Prostate gland (tissue), 2 donors: ENCODE data around the gene PRSS35.

Experiments used
- POLR2A ChIP-seq: fragments of 450-650 bp; IDR thresholded peaks from one replicate; pipeline ENCODE4 v1.6.1; 2016; ENCODE audit warnings: antibody characterized with exemption, mild to moderate bottlenecking
- POLR2AphosphoS5 ChIP-seq: sonication (generic); formaldehyde crosslinking; IDR thresholded peaks from one replicate; pipeline ENCODE4 v1.6.1; 2017; ENCODE audit warnings: antibody characterized with exemption
- TF ChIP-seq, protein P1 (sequence below), 4 experiments: fragments of 200-600 bp in 2 of 4; fragments of 450-650 bp in 2 of 4; sonication (generic) in 2 of 4; IDR thresholded peaks; 1 replicate in 3 of 4; 2 replicates in 1 of 4; pipeline ENCODE4 v1.5.1; 2016 to 2019; ENCODE audit warnings: antibody characterized with exemption in 4 of 4, mild to moderate bottlenecking in 2 of 4, moderate library complexity in 2 of 4

GRCh38 chr6:83464381-83465140, 47.8 kb upstream of the PRSS35 start:
- TF ChIP-seq, protein P1, sequence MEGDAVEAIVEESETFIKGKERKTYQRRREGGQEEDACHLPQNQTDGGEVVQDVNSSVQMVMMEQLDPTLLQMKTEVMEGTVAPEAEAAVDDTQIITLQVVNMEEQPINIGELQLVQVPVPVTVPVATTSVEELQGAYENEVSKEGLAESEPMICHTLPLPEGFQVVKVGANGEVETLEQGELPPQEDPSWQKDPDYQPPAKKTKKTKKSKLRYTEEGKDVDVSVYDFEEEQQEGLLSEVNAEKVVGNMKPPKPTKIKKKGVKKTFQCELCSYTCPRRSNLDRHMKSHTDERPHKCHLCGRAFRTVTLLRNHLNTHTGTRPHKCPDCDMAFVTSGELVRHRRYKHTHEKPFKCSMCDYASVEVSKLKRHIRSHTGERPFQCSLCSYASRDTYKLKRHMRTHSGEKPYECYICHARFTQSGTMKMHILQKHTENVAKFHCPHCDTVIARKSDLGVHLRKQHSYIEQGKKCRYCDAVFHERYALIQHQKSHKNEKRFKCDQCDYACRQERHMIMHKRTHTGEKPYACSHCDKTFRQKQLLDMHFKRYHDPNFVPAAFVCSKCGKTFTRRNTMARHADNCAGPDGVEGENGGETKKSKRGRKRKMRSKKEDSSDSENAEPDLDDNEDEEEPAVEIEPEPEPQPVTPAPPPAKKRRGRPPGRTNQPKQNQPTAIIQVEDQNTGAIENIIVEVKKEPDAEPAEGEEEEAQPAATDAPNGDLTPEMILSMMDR (IDR thresholded peaks at IDR 0.05) = no peak
- TF ChIP-seq POLR2A (no peak), POLR2AphosphoS5 (peak; percentile 29)
